SK-N-SH treated with all-trans-retinoic acid at 6 μM for 48 hours (cell line): ENCODE measurements around the gene CKAP2.

Source experiments
- ATAC-seq: fragments of 200-7000 bp; cut with Tn5 transposase; 3 replicates; pipeline ENCODE4 v1.9.1; 2020; ENCODE audit warnings: mild to moderate bottlenecking, moderate library complexity
- ARNTL ChIP-seq: fragments of 450-650 bp; formaldehyde crosslinking; IDR thresholded peaks from 2 replicates; pipeline ENCODE4 v1.5.0; 2020; ENCODE audit warnings: low read depth, mild to moderate bottlenecking, moderate library complexity, borderline replicate concordance
- BACH2 ChIP-seq: fragments of 250-450 bp; sonication (Bioruptor Pico); IDR thresholded peaks from 2 replicates; pipeline ENCODE4 v1.9.0; 2021; ENCODE audit warnings: mild to moderate bottlenecking, borderline replicate concordance
- CREB5 ChIP-seq: fragments of 250-450 bp; sonication (Bioruptor Pico); IDR thresholded peaks from 2 replicates; pipeline ENCODE4 v1.5.1; 2020; ENCODE audit warnings: low read depth, mild to moderate bottlenecking, moderate library complexity
- CSDC2 ChIP-seq: fragments of 250-450 bp; sonication (Bioruptor Pico); IDR thresholded peaks from 2 replicates; pipeline ENCODE4 v1.5.0; 2020; ENCODE audit warnings: mild to moderate bottlenecking, moderate library complexity
- CSRNP3 ChIP-seq: fragments of 250-450 bp; sonication (Bioruptor Pico); IDR thresholded peaks from 2 replicates; pipeline ENCODE4 v1.5.1; 2021; ENCODE audit warnings: mild to moderate bottlenecking, moderate library complexity
- ESRRG ChIP-seq: fragments of 250-450 bp; sonication (Bioruptor Pico); IDR thresholded peaks from 2 replicates; pipeline ENCODE4 v1.6.1; 2021; ENCODE audit warnings: mild to moderate bottlenecking
- GLIS3 ChIP-seq: fragments of 250-450 bp; sonication (Bioruptor Pico); IDR thresholded peaks from 2 replicates; pipeline ENCODE4 v1.5.0; 2020; ENCODE audit warnings: mild to moderate bottlenecking, moderate library complexity
- ISL1 ChIP-seq: fragments of 250-450 bp; sonication (Bioruptor Pico); IDR thresholded peaks from 2 replicates; pipeline ENCODE4 v2.1.2; 2022; ENCODE audit warnings: mild to moderate bottlenecking, moderate library complexity
- OSR1 ChIP-seq: fragments of 250-450 bp; sonication (Bioruptor Pico); IDR thresholded peaks from 2 replicates; pipeline ENCODE4 v1.8.0; 2022; ENCODE audit warnings: moderate library complexity, mild to moderate bottlenecking, inconsistent platforms
- PATZ1 ChIP-seq: fragments of 250-450 bp; sonication (Bioruptor Pico); IDR thresholded peaks from 2 replicates; pipeline ENCODE4 v1.8.0; 2020; ENCODE audit warnings: mild to moderate bottlenecking, moderate library complexity, borderline replicate concordance
- POU6F1 ChIP-seq: fragments of 250-450 bp; sonication (Bioruptor Pico); IDR thresholded peaks from 2 replicates; pipeline ENCODE4 v1.8.0; 2021; ENCODE audit warnings: low read depth, mild to moderate bottlenecking, moderate library complexity, borderline replicate concordance
- PPARA ChIP-seq: fragments of 250-450 bp; sonication (Bioruptor Pico); IDR thresholded peaks from 2 replicates; pipeline ENCODE4 v1.5.0; 2020; ENCODE audit warnings: mild to moderate bottlenecking, borderline replicate concordance
- RARB ChIP-seq: fragments of 250-450 bp; sonication (Bioruptor Pico); IDR thresholded peaks from 2 replicates; pipeline ENCODE4 v1.8.0; 2021; ENCODE audit warnings: mild to moderate bottlenecking, moderate library complexity
- SNAI2 ChIP-seq: fragments of 250-450 bp; sonication (Bioruptor Pico); IDR thresholded peaks from 2 replicates; pipeline ENCODE4 v1.5.0; 2020; ENCODE audit warnings: mild to moderate bottlenecking, moderate library complexity
- TCF4 ChIP-seq: fragments of 250-450 bp; sonication (Bioruptor Pico); IDR thresholded peaks from 2 replicates; pipeline ENCODE4 v1.8.0; 2021; ENCODE audit warnings: mild to moderate bottlenecking, moderate library complexity, borderline replicate concordance
- TOX ChIP-seq: fragments of 250-450 bp; sonication (Bioruptor Pico); IDR thresholded peaks from 2 replicates; pipeline ENCODE4 v1.8.0; 2021; ENCODE audit warnings: mild to moderate bottlenecking, moderate library complexity, borderline replicate concordance
- TSHZ2 ChIP-seq: fragments of 250-450 bp; sonication (Bioruptor Pico); IDR thresholded peaks from 2 replicates; pipeline ENCODE4 v1.5.0; 2020; ENCODE audit warnings: mild to moderate bottlenecking, moderate library complexity
- ZC3H10 ChIP-seq: fragments of 250-450 bp; sonication (Bioruptor Pico); IDR thresholded peaks from 2 replicates; pipeline ENCODE4 v1.5.1; 2021; ENCODE audit warnings: mild to moderate bottlenecking, moderate library complexity
- ZFP30 ChIP-seq: fragments of 450-650 bp; formaldehyde crosslinking; IDR thresholded peaks from 2 replicates; pipeline ENCODE4 v1.5.0; 2022; ENCODE audit warnings: mild to moderate bottlenecking, moderate library complexity
- ZNF565 ChIP-seq: fragments of 450-650 bp; formaldehyde crosslinking; conservative IDR thresholded peaks from 2 replicates; pipeline ENCODE4 v1.5.0; 2020; ENCODE audit warnings: low read depth, mild to moderate bottlenecking, moderate library complexity
- ZNF70 ChIP-seq: fragments of 450-650 bp; formaldehyde crosslinking; IDR thresholded peaks from 2 replicates; pipeline ENCODE4 v1.5.0; 2020; ENCODE audit warnings: mild to moderate bottlenecking, moderate library complexity
- ZNF8 ChIP-seq: fragments of 450-650 bp; formaldehyde crosslinking; IDR thresholded peaks from 2 replicates; pipeline ENCODE4 v1.5.0; 2020; ENCODE audit warnings: mild to moderate bottlenecking, moderate library complexity

The CKAP2 gene

GRCh38 chr13:52451135-52451804, 4.0 kb upstream of the CKAP2 start:
- no peak for ATAC-seq
- TF ChIP-seq POU6F1 (no peak), PPARA (CRISPR knock-in tag) (no peak), BACH2 (CRISPR knock-in tag) (no peak), CSRNP3 (no peak), GLIS3 (CRISPR knock-in tag) (no peak), RARB (CRISPR knock-in tag) (no peak), TCF4 (CRISPR knock-in tag) (no peak), CREB5 (no peak), CSDC2 (no peak), ZFP30 (CRISPR knock-in tag) (no peak), ISL1 (CRISPR knock-in tag) (no peak), ARNTL (no peak), PATZ1 (CRISPR knock-in tag) (no peak), ZC3H10 (CRISPR knock-in tag) (no peak), TSHZ2 (CRISPR knock-in tag) (no peak), OSR1 (CRISPR knock-in tag) (no peak), SNAI2 (CRISPR knock-in tag) (no peak), ZNF8 (no peak), ZNF70 (CRISPR knock-in tag) (no peak)
- TF ChIP-seq, all 23 proteins: peak for 0

GRCh38 chr13:52452470-52452869, 2.8 kb upstream of the CKAP2 start:
- no peak for ATAC-seq
- no peak for TF ChIP-seq TCF4 (CRISPR knock-in tag)
- no peak for TF ChIP-seq RARB (CRISPR knock-in tag)
- TF ChIP-seq ZC3H10 (CRISPR knock-in tag), result no peak
- TF ChIP-seq ESRRG (CRISPR knock-in tag), result no peak
- no peak for TF ChIP-seq ISL1 (CRISPR knock-in tag)
- no peak for TF ChIP-seq SNAI2 (CRISPR knock-in tag)
- no peak for TF ChIP-seq BACH2 (CRISPR knock-in tag)
- TF ChIP-seq TOX (CRISPR knock-in tag), result no peak
- TF ChIP-seq ARNTL, result no peak
- no peak for TF ChIP-seq GLIS3 (CRISPR knock-in tag)
- no peak for TF ChIP-seq ZNF70 (CRISPR knock-in tag)
- no peak for TF ChIP-seq PATZ1 (CRISPR knock-in tag)
- no peak for TF ChIP-seq CSRNP3
- no peak for TF ChIP-seq TSHZ2 (CRISPR knock-in tag)
- no peak for TF ChIP-seq ZNF565 (CRISPR knock-in tag)
